NCI-H2171 treated with DMSO at 0.1 percent for 48 hours (cell line): Measurements from ENCODE around the gene NDUFA13.

Source experiments
- DNase-seq: peaks from one replicate; lab custom pipeline; 2025; lab: John Stamatoyannopoulos, UW

The NDUFA13 gene

DNA sequence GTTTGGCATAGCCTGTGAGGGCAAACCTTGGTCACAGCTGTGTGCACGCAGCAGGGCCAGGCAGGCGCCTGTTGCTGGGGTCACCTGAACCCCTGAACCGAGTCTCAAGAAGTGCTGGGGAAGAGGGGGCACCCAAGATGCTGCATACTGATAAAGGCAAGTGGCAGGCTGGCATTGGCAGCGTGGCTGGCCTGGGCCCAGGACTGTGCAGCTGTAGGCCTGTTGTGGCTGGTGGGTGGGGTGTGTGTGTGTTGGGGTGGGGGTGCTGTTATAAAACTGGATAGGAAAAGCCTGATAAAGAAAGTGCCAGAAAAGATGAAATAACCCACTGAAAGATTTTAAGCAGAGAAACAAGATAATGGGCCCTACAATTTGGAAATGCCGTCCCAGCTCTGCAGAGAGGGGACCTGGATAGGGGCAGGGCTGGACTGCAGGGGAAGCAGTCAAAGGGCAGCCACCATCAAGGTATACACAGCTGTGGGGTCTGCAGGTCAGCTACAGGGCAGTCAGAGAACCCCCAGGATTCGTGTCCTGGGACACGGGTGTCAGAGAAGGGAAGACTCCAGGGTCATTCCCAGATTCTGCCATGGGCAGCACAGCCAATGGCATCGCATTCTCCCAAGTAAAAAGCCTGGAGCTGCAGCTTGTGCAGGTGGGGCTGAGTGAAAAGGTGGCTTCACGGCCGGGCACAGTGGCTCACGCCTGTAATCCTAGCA lies 55.2 kb downstream of the NDUFA13 start:
- no peak for DNase-seq

DNA sequence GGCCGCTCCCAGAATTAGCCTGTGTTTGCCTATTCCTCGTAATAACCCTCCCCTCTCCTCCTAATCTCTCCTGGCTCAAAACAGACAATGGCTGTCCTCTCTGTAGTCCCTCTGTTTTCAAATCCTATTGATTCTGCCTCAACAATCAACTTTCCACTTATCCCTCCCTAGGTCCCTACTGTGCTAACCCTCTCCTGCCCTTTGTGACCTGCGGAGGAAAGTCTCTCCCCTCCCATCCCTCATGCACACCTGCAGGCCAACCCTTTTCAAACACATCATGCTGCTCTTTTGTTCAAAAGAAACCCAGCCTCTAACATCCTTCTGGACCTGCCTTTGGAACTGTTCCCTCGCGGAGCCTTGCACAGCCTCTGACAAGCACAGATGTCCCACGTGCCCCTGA lies 59.4 kb downstream of the NDUFA13 start:
- no peak for DNase-seq
